ENCODE measurements around the gene CCDC38. TPM values are rescaled to one million over a fixed set of nuclear protein-coding genes. Genes with fewer than 3 reads are reported as not detected.

CCDC38 gene
- total RNA-seq, 1 donor from 2014 or later = not detected

GRCh38 chr12:95836185-95836609 lies 106.2 kb downstream of the CCDC38 start:
- Mint-ChIP-seq H3K9me3 (ENCODE audit: unreplicated experiment) (no peaks in the 10 kb centered on the region), H3K4me1 (ENCODE audit: unreplicated experiment) (peaks cover 8% of the 10 kb centered on the region), H3K27me3 (ENCODE audit: unreplicated experiment) (peaks cover 43% of the 10 kb centered on the region), H3K4me3 (ENCODE audit: unreplicated experiment) (no peak overlapping the region), H3K27ac (ENCODE audit: unreplicated experiment) (no peak overlapping the region), H3K36me3 (ENCODE audit: unreplicated experiment) (no peaks in the 10 kb centered on the region)
- DNase-seq (ENCODE audit: extremely low spot score, unreplicated experiment) = no peak
- TF ChIP-seq CTCF (IDR thresholded peaks at IDR 0.05) = no peak

GRCh38 chr12:95834572-95834971 lies 107.8 kb downstream of the CCDC38 start:
- Mint-ChIP-seq H3K36me3 (ENCODE audit: unreplicated experiment) (no peaks in the 10 kb centered on the region), H3K27me3 (ENCODE audit: unreplicated experiment) (peaks cover 52% of the 10 kb centered on the region), H3K27ac (ENCODE audit: unreplicated experiment) (no peak overlapping the region), H3K4me1 (ENCODE audit: unreplicated experiment) (peaks cover 10% of the 10 kb centered on the region), H3K9me3 (ENCODE audit: unreplicated experiment) (no peaks in the 10 kb centered on the region), H3K4me3 (ENCODE audit: unreplicated experiment) (no peak overlapping the region)
- DNase-seq (ENCODE audit: extremely low spot score, unreplicated experiment) = no peak
- no peak for TF ChIP-seq CTCF (IDR thresholded peaks at IDR 0.05)

GRCh38 chr12:95830335-95831089 lies 111.9 kb downstream of the CCDC38 start:
- H3K27me3 Mint-ChIP-seq (ENCODE audit: unreplicated experiment) = peaks cover 28% of the 10 kb centered on the region
- H3K27ac Mint-ChIP-seq (ENCODE audit: unreplicated experiment) = no peak overlapping the region
- H3K4me1 Mint-ChIP-seq (ENCODE audit: unreplicated experiment) = peaks cover 15% of the 10 kb centered on the region
- no peaks in the 10 kb centered on the region for H3K36me3 Mint-ChIP-seq (ENCODE audit: unreplicated experiment)
- DNase-seq (ENCODE audit: extremely low spot score, unreplicated experiment) = no peak
- H3K9me3 Mint-ChIP-seq (ENCODE audit: unreplicated experiment) = no peaks in the 10 kb centered on the region
- TF ChIP-seq CTCF (IDR thresholded peaks at IDR 0.05) = no peak
- no peak overlapping the region for H3K4me3 Mint-ChIP-seq (ENCODE audit: unreplicated experiment)

GRCh38 chr12:95829395-95829794 lies 113.0 kb downstream of the CCDC38 start:
- no peak for TF ChIP-seq CTCF (IDR thresholded peaks at IDR 0.05)
- H3K27me3 Mint-ChIP-seq (ENCODE audit: unreplicated experiment) = peaks cover 22% of the 10 kb centered on the region
- H3K9me3 Mint-ChIP-seq (ENCODE audit: unreplicated experiment) = no peaks in the 10 kb centered on the region
- peaks cover 15% of the 10 kb centered on the region for H3K4me1 Mint-ChIP-seq (ENCODE audit: unreplicated experiment)
- no peak for DNase-seq (ENCODE audit: extremely low spot score, unreplicated experiment)
- no peak overlapping the region for H3K27ac Mint-ChIP-seq (ENCODE audit: unreplicated experiment)
- no peaks in the 10 kb centered on the region for H3K36me3 Mint-ChIP-seq (ENCODE audit: unreplicated experiment)
- H3K4me3 Mint-ChIP-seq (ENCODE audit: unreplicated experiment) = no peak overlapping the region

- DNase-seq (ENCODE audit: extremely low spot score, unreplicated experiment) = no peak
- Mint-ChIP-seq H3K4me1 (ENCODE audit: unreplicated experiment) (peaks cover 4% of the 10 kb centered on the region), H3K27me3 (ENCODE audit: unreplicated experiment) (peaks cover 17% of the 10 kb centered on the region), H3K4me3 (ENCODE audit: unreplicated experiment) (no peak overlapping the region), H3K36me3 (ENCODE audit: unreplicated experiment) (no peaks in the 10 kb centered on the region), H3K27ac (ENCODE audit: unreplicated experiment) (no peak overlapping the region), H3K9me3 (ENCODE audit: unreplicated experiment) (no peaks in the 10 kb centered on the region)
- TF ChIP-seq CTCF (IDR thresholded peaks at IDR 0.05) = peak; percentile 68
Observed at GRCh38 chr12:95820096-95820703, 122.2 kb downstream of the CCDC38 start.

Data from osteocyte (in vitro differentiated cells).